ENCODE measurements around the gene ARHGAP6.

DNA sequence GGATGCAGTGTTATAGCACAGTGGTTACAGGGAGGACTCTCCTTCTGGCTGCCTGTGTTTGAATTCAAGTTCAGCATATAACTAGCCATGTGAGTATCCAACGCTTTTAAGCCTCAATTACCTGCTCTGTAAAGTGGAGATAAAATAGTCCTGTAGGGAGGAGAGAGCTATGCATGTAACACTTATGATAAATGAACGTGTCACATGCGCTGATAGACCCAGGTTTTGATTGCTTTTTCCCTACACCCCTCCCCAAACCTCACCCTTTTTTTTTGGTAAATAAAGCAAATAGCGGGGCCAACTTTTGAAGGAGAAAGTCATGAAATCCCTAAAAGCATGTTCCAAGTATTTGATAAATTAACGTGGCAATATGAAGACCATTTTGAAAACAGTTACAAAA lies 392.9 kb downstream of the ARHGAP6 start:
- TF ChIP-seq TCF12 (IDR thresholded peaks at IDR 0.05; ENCODE audit: low read depth) = no peak
- TF ChIP-seq RAD21 (IDR thresholded peaks at IDR 0.05; ENCODE audit: low read depth) = no peak
- TF ChIP-seq ZBTB7A (IDR thresholded peaks at IDR 0.05; ENCODE audit: low read depth) = no peak
- no peak for TF ChIP-seq CEBPB (IDR thresholded peaks at IDR 0.05)
- no peak for TF ChIP-seq FOXM1 (IDR thresholded peaks at IDR 0.05; ENCODE audit: borderline replicate concordance, low read depth)
- TF ChIP-seq, protein P1, sequence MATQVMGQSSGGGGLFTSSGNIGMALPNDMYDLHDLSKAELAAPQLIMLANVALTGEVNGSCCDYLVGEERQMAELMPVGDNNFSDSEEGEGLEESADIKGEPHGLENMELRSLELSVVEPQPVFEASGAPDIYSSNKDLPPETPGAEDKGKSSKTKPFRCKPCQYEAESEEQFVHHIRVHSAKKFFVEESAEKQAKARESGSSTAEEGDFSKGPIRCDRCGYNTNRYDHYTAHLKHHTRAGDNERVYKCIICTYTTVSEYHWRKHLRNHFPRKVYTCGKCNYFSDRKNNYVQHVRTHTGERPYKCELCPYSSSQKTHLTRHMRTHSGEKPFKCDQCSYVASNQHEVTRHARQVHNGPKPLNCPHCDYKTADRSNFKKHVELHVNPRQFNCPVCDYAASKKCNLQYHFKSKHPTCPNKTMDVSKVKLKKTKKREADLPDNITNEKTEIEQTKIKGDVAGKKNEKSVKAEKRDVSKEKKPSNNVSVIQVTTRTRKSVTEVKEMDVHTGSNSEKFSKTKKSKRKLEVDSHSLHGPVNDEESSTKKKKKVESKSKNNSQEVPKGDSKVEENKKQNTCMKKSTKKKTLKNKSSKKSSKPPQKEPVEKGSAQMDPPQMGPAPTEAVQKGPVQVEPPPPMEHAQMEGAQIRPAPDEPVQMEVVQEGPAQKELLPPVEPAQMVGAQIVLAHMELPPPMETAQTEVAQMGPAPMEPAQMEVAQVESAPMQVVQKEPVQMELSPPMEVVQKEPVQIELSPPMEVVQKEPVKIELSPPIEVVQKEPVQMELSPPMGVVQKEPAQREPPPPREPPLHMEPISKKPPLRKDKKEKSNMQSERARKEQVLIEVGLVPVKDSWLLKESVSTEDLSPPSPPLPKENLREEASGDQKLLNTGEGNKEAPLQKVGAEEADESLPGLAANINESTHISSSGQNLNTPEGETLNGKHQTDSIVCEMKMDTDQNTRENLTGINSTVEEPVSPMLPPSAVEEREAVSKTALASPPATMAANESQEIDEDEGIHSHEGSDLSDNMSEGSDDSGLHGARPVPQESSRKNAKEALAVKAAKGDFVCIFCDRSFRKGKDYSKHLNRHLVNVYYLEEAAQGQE (IDR thresholded peaks at IDR 0.05; ENCODE audit: low read depth) = no peak
- no peak for TF ChIP-seq CREB1 (IDR thresholded peaks at IDR 0.05; ENCODE audit: low read depth)
- no peak for TF ChIP-seq YY1 (IDR thresholded peaks at IDR 0.05; ENCODE audit: low read depth)
- no peak for TF ChIP-seq TAF1 (IDR thresholded peaks at IDR 0.05; ENCODE audit: low read depth)
- no peak for TF ChIP-seq NFIC (IDR thresholded peaks at IDR 0.05)
- TF ChIP-seq, protein P2, sequence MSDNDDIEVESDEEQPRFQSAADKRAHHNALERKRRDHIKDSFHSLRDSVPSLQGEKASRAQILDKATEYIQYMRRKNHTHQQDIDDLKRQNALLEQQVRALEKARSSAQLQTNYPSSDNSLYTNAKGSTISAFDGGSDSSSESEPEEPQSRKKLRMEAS (IDR thresholded peaks at IDR 0.05) = no peak
- TF ChIP-seq, protein P3, sequence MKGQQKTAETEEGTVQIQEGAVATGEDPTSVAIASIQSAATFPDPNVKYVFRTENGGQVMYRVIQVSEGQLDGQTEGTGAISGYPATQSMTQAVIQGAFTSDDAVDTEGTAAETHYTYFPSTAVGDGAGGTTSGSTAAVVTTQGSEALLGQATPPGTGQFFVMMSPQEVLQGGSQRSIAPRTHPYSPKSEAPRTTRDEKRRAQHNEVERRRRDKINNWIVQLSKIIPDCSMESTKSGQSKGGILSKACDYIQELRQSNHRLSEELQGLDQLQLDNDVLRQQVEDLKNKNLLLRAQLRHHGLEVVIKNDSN (IDR thresholded peaks at IDR 0.05) = no peak
